K562 (cell line): ENCODE results near the gene FIZ1. TPM values are rescaled to one million over a fixed set of nuclear protein-coding genes. Genes with fewer than 3 reads are reported as not detected.
"Not testable (repeated sequence)": the region's sequence is repeated elsewhere in the genome, so short reads cannot be mapped to it uniquely, and the experiment has no call there.

Experiments used
- ATAC-seq: fragments of 200-7000 bp; cut with Tn5 transposase; 3 replicates; pipeline ENCODE4 v1.9.1; 2020; ENCODE audit warnings: moderate library complexity
- BruUV-seq: library from RNA; stranded (reverse); fragments of 400-500 nt; replicated peaks from 2 replicates; lab custom pipeline; 2021; lab: Mats Ljungman, UMichigan
- CTCF ChIA-PET: fragments of 300-600 bp; formaldehyde crosslinking; extraction: SDS; loops from one replicate; lab custom pipeline; 2021; ENCODE audit warnings: low intra/inter-chr PET ratio; lab: Yijun Ruan, JAX
- POLR2A ChIA-PET: fragments of 300-600, 350-650 bp; sonication (Branson Sonifier 250); formaldehyde crosslinking; extraction: SDS; loops from one replicate; lab custom pipeline; 2021; ENCODE audit warnings: antibody characterized with exemption, inconsistent platforms; lab: Yijun Ruan, JAX
- DNase-seq, 4 experiments: peaks; one replicate each; pipeline versions ENCODE4 v3.0.0 to v3.0.0-alpha.2; 2011 to 2018; ENCODE audit warnings: low spot score in 3 of 4, mixed read lengths in 3 of 4; ENCODE audit errors: extremely low read depth in 1 of 4
- FAIRE-seq: peaks from 2 replicates; lab custom pipeline; 2011; peaks lifted over from hg19 to GRCh38; lab: Jason Lieb, UNC
- H2AFZ ChIP-seq: 2 replicates; pipeline ENCODE4 v1.6.0; 2011; ENCODE audit warnings: low read depth, low read length, control low read depth, inconsistent platforms
- H3K27ac ChIP-seq: fragments of 200-600 bp; 3 replicates; pipeline ENCODE4 v1.8.0; 2011; ENCODE audit warnings: low read depth, mild to moderate bottlenecking, control low read depth, inconsistent platforms, low read length, moderate library complexity, mixed read lengths; ENCODE audit errors: extremely low read depth
- H3K27me3 ChIP-seq, 2 experiments: fragments of 300-600 bp in 1 of 2; 2 replicates in 1 of 2; 3 replicates in 1 of 2; pipeline versions ENCODE4 v1.6.0 to v1.8.0; 2011; ENCODE audit warnings: inconsistent platforms in 2 of 2, low read length in 2 of 2, mild to moderate bottlenecking in 1 of 2, mixed read lengths in 1 of 2, moderate library complexity in 1 of 2; ENCODE audit not compliant: control insufficient read depth in 2 of 2, insufficient read depth in 2 of 2
- H3K36me3 ChIP-seq: fragments of 300-600 bp; 3 replicates; pipeline ENCODE4 v1.8.0; 2011; ENCODE audit warnings: mild to moderate bottlenecking, low read length, inconsistent platforms; ENCODE audit not compliant: control insufficient read depth, insufficient read depth
- H3K4me1 ChIP-seq, 2 experiments: fragments of 200-600 bp in 1 of 2; replicated peaks in 1 of 2; 2 replicates in 1 of 2; 3 replicates in 1 of 2; pipeline versions ENCODE4 v1.5.1 to v1.8.0; 2011; ENCODE audit warnings: inconsistent platforms in 2 of 2, low read length in 2 of 2, mild to moderate bottlenecking in 1 of 2, mixed read lengths in 1 of 2, moderate library complexity in 1 of 2; ENCODE audit not compliant: control insufficient read depth in 2 of 2, insufficient read depth in 2 of 2
- H3K4me2 ChIP-seq: 2 replicates; pipeline ENCODE4 v1.6.1; 2011; ENCODE audit warnings: low read length, control low read depth, inconsistent platforms, mixed read lengths; ENCODE audit not compliant: insufficient read depth
- H3K4me3 ChIP-seq: fragments of 200-600 bp; sonication (generic), shearing (Covaris generic); 2 replicates; pipeline ENCODE4 v1.5.1; 2016; ENCODE audit warnings: control low read depth, inconsistent platforms
- H3K79me2 ChIP-seq: fragments of 200-600 bp; 3 replicates; pipeline ENCODE4 v1.8.0; 2011; ENCODE audit warnings: low read length, inconsistent platforms; ENCODE audit not compliant: control insufficient read depth, insufficient read depth
- H3K9ac ChIP-seq, 2 experiments: 2 replicates each; pipeline versions ENCODE4 v1.6.0 to v1.6.1; 2011; ENCODE audit warnings: low read depth in 2 of 2, low read length in 2 of 2, control low read depth in 1 of 2, inconsistent platforms in 1 of 2, mild to moderate bottlenecking in 1 of 2, mixed read lengths in 1 of 2; ENCODE audit not compliant: insufficient read depth in 1 of 2
- H3K9me1 ChIP-seq: one replicate; pipeline ENCODE4 v1.6.0; 2011; ENCODE audit warnings: inconsistent platforms, mild to moderate bottlenecking, low read length, moderate library complexity; ENCODE audit not compliant: control insufficient read depth, insufficient read depth
- H3K9me3 ChIP-seq: replicated peaks from 2 replicates; pipeline ENCODE4 v1.5.1; 2011; ENCODE audit warnings: low read depth, low read length, inconsistent platforms; ENCODE audit not compliant: control insufficient read depth, insufficient read depth
- H4K20me1 ChIP-seq: replicated peaks from 2 replicates; pipeline ENCODE4 v1.6.1; 2011; ENCODE audit warnings: low read length, inconsistent platforms, mixed read lengths; ENCODE audit not compliant: control insufficient read depth, insufficient read depth
- CEBPB ChIP-seq: fragments of 450-650 bp; IDR thresholded peaks from 2 replicates; pipeline ENCODE4 v1.6.1; 2016; ENCODE audit warnings: missing genetic modification characterization, missing compliant biosample characterization
- CEBPG ChIP-seq, 3 experiments: fragments of 200-800 bp in 1 of 3; sonication (Bioruptor generic) in 1 of 3; sonication (generic) in 1 of 3; formaldehyde crosslinking in 1 of 3; IDR thresholded peaks in 2 of 3; conservative IDR thresholded peaks in 1 of 3; 2 replicates each; pipeline versions ENCODE4 v1.6.1 to v1.8.0; 2016 to 2022; ENCODE audit warnings: missing compliant biosample characterization in 2 of 3, missing genetic modification characterization in 2 of 3, mild to moderate bottlenecking in 1 of 3, missing genetic modification reagents in 1 of 3
- WGBS: fragments of 100-300 bp; shearing (Covaris generic); methylation state at CpG from one replicate; pipeline ENCODE4 v1.1.6; 2016; ENCODE audit warnings: low coverage, mixed read lengths; ENCODE audit not compliant: insufficient coverage; ENCODE audit errors: missing lambda C conversion rate; 5-methylcytosine and 5-hydroxymethylcytosine counted together
- in situ Hi-C: fragments of 300-500 bp; cut with MboI; formaldehyde crosslinking; loops from 4 replicates; pipeline ENCODE4 v1.15.0; 2018; ENCODE audit warnings: inconsistent platforms, mixed read lengths
- intact Hi-C: fragments of 100-400 bp; cut with micrococcal nuclease; formaldehyde crosslinking; loops from 2 replicates; pipeline ENCODE4 v1.14.2; 2022
- polyA plus RNA-seq, 8 experiments: library from polyadenylated mRNA; depleted of rRNA in 4 of 8; stranded (reverse) in 5 of 8; unstranded in 3 of 8; fragments of >200 nt; fragmentation: Nextera tagmentation in 2 of 8; fragmentation: Illumina TruSeq in 1 of 8; extraction: Ambion mirVana in 2 of 8; extraction: Trizol in 1 of 8; gene quantifications; 2 replicates each; pipeline versions ENCODE4 v1.2.1 to v1.2.3, GENCODE V29; 2011 to 2014; ENCODE audit warnings: inconsistent platforms in 1 of 8, missing spikeins in 1 of 8
- total RNA-seq, 7 experiments: library from RNA; depleted of rRNA in 6 of 7; stranded (reverse); fragments of >200 nt in 6 of 7; fragmentation: Illumina TruSeq in 2 of 7; extraction: Trizol in 2 of 7; gene quantifications; 2 replicates each; pipeline versions ENCODE4 v1.2.1 to v1.2.3, GENCODE V29; 2011 to 2021; ENCODE audit warnings: low replicate concordance in 1 of 7
- TF ChIP-seq, protein P1 (sequence below): fragments of 450-650 bp; IDR thresholded peaks from 2 replicates; pipeline ENCODE4 v1.6.1; 2016

Gene FIZ1
- total and polyA plus RNA-seq, 9 of the 15 experiments (the other 6 are each of a cell fraction or from before 2014, with no cell fraction given): 0.79 to 17.5 (median 5.5) TPM

- Histone ChIP-seq H3K79me2 (peaks cover 12% of the 10 kb centered on the region), H3K27me3 (peaks cover 8 to 12% of the 10 kb centered on the region in 2 experiments; a peak in 4 of 5 replicates), H3K4me1 (peaks cover 13 to 41% of the 10 kb centered on the region in 2 experiments; a peak in 3 of 5 replicates)
- ATAC-seq; POLR2A ChIA-PET; CTCF ChIA-PET; H3K4me3 ChIP-seq; DNase-seq; H2AFZ ChIP-seq; H3K9me1 ChIP-seq; intact Hi-C loops; H3K4me2 ChIP-seq; H4K20me1 ChIP-seq; BruUV-seq; in situ Hi-C loops; FAIRE-seq; H3K9ac ChIP-seq; H3K27ac ChIP-seq; H3K9me3 ChIP-seq; H3K36me3 ChIP-seq; TF ChIP-seq CEBPG (CRISPR knock-in tag; IDR thresholded peaks at IDR 0.05): not testable (repeated sequence)
- TF ChIP-seq CEBPG (tag; conservative IDR thresholded peaks at IDR 0.05 in 1 of 2, IDR thresholded peaks at IDR 0.05 in 1 of 2) (peak in 1 of 2 experiments; percentile 53; a peak in 3 of 4 replicates), CEBPB (tag) (peak; percentile 63)
- WGBS: 35% methylated on average over 8 of the region's 8 CpGs
Observed at GRCh38 chr19:55583897-55584296, 15.4 kb downstream of the FIZ1 start.

GRCh38 chr19:55582284-55582683, 17.0 kb downstream of the FIZ1 start:
- POLR2A ChIA-PET: interaction anchor here (1.9 kb wide), 1 partner anchor 17 kb away, joined by 9 read pairs; the partner anchor contains the start of gene FIZ1
- Histone ChIP-seq H3K79me2 (peaks cover 12% of the 10 kb centered on the region), H3K4me1 (peaks cover 13 to 44% of the 10 kb centered on the region in 2 experiments; a peak in 3 of 5 replicates), H3K27me3 (peaks cover 8 to 12% of the 10 kb centered on the region in 2 experiments; a peak in 4 of 5 replicates)
- H3K9me3 ChIP-seq, BruUV-seq, FAIRE-seq, DNase-seq, intact Hi-C loops, CTCF ChIA-PET, H3K27ac ChIP-seq, H3K4me3 ChIP-seq, H3K36me3 ChIP-seq, H3K9me1 ChIP-seq, in situ Hi-C loops, H3K4me2 ChIP-seq, H2AFZ ChIP-seq, H3K9ac ChIP-seq, ATAC-seq, H4K20me1 ChIP-seq: not testable (repeated sequence)
- 10% methylated on average over 4 of the region's 4 CpGs for WGBS
- TF ChIP-seq, protein P1, sequence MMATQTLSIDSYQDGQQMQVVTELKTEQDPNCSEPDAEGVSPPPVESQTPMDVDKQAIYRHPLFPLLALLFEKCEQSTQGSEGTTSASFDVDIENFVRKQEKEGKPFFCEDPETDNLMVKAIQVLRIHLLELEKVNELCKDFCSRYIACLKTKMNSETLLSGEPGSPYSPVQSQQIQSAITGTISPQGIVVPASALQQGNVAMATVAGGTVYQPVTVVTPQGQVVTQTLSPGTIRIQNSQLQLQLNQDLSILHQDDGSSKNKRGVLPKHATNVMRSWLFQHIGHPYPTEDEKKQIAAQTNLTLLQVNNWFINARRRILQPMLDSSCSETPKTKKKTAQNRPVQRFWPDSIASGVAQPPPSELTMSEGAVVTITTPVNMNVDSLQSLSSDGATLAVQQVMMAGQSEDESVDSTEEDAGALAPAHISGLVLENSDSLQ: 0 out of 2 replicates have a peak, but pooled peaks have one; percentile 2
